Epithelial cell of proximal tubule (primary cell): Measurements from ENCODE around the gene C12orf57. TPM values are rescaled to one million over a fixed set of nuclear protein-coding genes. Genes with fewer than 3 reads are reported as not detected.

Experiments used
- DNase-seq: peaks from one replicate; pipeline ENCODE4 v3.0.0-alpha.2; 2011; ENCODE audit warnings: low read depth
- H3K4me3 ChIP-seq: 2 replicates; pipeline ENCODE4 v1.5.1; 2011; ENCODE audit warnings: low read depth, mild to moderate bottlenecking, low read length
- CTCF ChIP-seq: conservative IDR thresholded peaks from 2 replicates; pipeline ENCODE4 v1.5.1; 2012; ENCODE audit warnings: low read depth, mild to moderate bottlenecking, low read length
- total RNA-seq: library from RNA; depleted of rRNA; stranded (reverse); fragments of >200 nt; gene quantifications from 2 replicates; pipeline ENCODE4 v1.2.3, GENCODE V29; 2015

Gene C12orf57
- 163 and 174 TPM in 2 replicates for total RNA-seq

- TF ChIP-seq CTCF = no peak
- peak within 1 kb of the TSS; percentile 75 for H3K4me3 ChIP-seq
Observed at GRCh38 chr12:6943722-6944380, at the start of gene C12orf57, which contains the start of gene RNU7-1. C12orf57 (plus strand) TSS chr12:6944022; CDS start chr12:6944122, 100 bp downstream. RNU7-1 (plus strand) TSS chr12:6943816.

GRCh38 chr12:6894321-6894720 is 49.5 kb upstream of the C12orf57 start:
- no peak for DNase-seq
- no peak for TF ChIP-seq CTCF
- H3K4me3 ChIP-seq = no peak overlapping the region

More at GRCh38 chr12:6943722-6944380, at the start of gene C12orf57, which contains the start of gene RNU7-1:
- peak; percentile 88 for DNase-seq

- DNase-seq = no peak
- TF ChIP-seq CTCF = no peak
- H3K4me3 ChIP-seq = no peak overlapping the region
Observed at GRCh38 chr12:6896846-6897435, 46.9 kb upstream of the C12orf57 start.

- no peak for TF ChIP-seq CTCF
- no peak for DNase-seq
- H3K4me3 ChIP-seq = no peak overlapping the region
Observed at GRCh38 chr12:6899427-6899826, 44.4 kb upstream of the C12orf57 start.

- H3K4me3 ChIP-seq = no peak overlapping the region
- no peak for TF ChIP-seq CTCF
- no peak for DNase-seq
Observed at GRCh38 chr12:6899837-6900519, 43.8 kb upstream of the C12orf57 start.

- no peak overlapping the region for H3K4me3 ChIP-seq
- TF ChIP-seq CTCF = no peak
- DNase-seq = no peak
Observed at GRCh38 chr12:6902448-6902847, 41.4 kb upstream of the C12orf57 start.
